Measurements from ENCODE around the gene CNBD2.
"Not testable (repeated sequence)": the region's sequence is repeated elsewhere in the genome, so short reads cannot be mapped to it uniquely, and the experiment has no call there.

The CNBD2 gene

GRCh38 chr20:35975576-35976373 is 7.4 kb downstream of the CNBD2 start:
- no peak for DNase-seq

- DNase-seq, result no peak
Measured at GRCh38 chr20:35978041-35978513, 9.7 kb downstream of the CNBD2 start.

GRCh38 chr20:35979544-35979943 is 11.2 kb downstream of the CNBD2 start:
- no peak for DNase-seq

GRCh38 chr20:35981969-35982368 is 13.6 kb downstream of the CNBD2 start:
- no peak for DNase-seq

- no peak for DNase-seq
Measured at GRCh38 chr20:35984382-35984781, 16.0 kb downstream of the CNBD2 start.

- DNase-seq, result no peak
Measured at GRCh38 chr20:35985806-35986205, 17.4 kb downstream of the CNBD2 start.

- DNase-seq, result no peak
Measured at GRCh38 chr20:35988910-35989463, 20.6 kb downstream of the CNBD2 start.

- peak; percentile 50 to 77 for DNase-seq
Measured at GRCh38 chr20:35991142-35991771, 22.9 kb downstream of the CNBD2 start.

- peak; percentile 78 to 84 for DNase-seq
Measured at GRCh38 chr20:35992713-35993335, 24.4 kb downstream of the CNBD2 start.

- peak; percentile 69 to 75 for DNase-seq
Measured at GRCh38 chr20:35994994-35995453, 26.6 kb downstream of the CNBD2 start.

GRCh38 chr20:35996492-35996891 is 28.1 kb downstream of the CNBD2 start:
- DNase-seq, result not testable (repeated sequence)

- DNase-seq, result not testable (repeated sequence)
Measured at GRCh38 chr20:36001331-36001730, 32.9 kb downstream of the CNBD2 start.

GRCh38 chr20:36002855-36003254 is 34.5 kb downstream of the CNBD2 start:
- no peak for DNase-seq

GRCh38 chr20:36004045-36004444 is 35.7 kb downstream of the CNBD2 start:
- DNase-seq, result no peak

- no peak for DNase-seq
Measured at GRCh38 chr20:36008461-36009035, 40.2 kb downstream of the CNBD2 start.

- no peak for DNase-seq
Measured at GRCh38 chr20:36010076-36010475, 41.7 kb downstream of the CNBD2 start.

GRCh38 chr20:36010825-36011224 is 42.4 kb downstream of the CNBD2 start:
- DNase-seq, result no peak

- no peak for DNase-seq
Measured at GRCh38 chr20:36015806-36016403, 47.5 kb downstream of the CNBD2 start.

- no peak for DNase-seq
Measured at GRCh38 chr20:36017048-36017951, 48.9 kb downstream of the CNBD2 start.

GRCh38 chr20:36018208-36018988 is 50.0 kb downstream of the CNBD2 start:
- DNase-seq, result no peak

GRCh38 chr20:36026131-36026530 is 57.7 kb downstream of the CNBD2 start:
- DNase-seq, result not testable (repeated sequence)
